Measurements from ENCODE around the gene RNASEH2C. TPM values are rescaled to one million over a fixed set of nuclear protein-coding genes. Genes with fewer than 3 reads are reported as not detected.

Gene RNASEH2C
- total and polyA plus RNA-seq, 12 donors, result 13.5 to 170 (median 110) TPM

DNA sequence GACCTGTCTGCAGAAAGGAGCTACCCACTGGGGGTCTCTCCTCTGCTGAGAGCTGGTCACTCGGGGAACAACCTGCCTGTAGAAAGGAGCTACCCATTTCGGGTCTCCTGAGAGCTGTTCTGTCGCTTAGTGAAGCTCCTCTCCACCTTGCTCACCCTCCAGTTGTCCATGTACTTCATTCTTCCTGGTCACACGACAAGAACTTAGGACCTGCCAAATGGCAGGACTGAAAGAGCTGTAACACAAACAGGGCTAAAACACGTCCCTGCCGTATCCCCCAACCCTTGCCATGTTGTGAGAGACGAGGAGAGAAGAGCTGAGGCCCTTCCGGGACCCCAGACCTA, 24.1 kb upstream of the RNASEH2C start:
- no peak overlapping the region for H3K4me3 ChIP-seq
- H3K4me1 ChIP-seq (replicated peaks in 1 of 2), result no peaks in the 10 kb centered on the region
- H3K27me3 ChIP-seq, result no peaks in the 10 kb centered on the region
- no peak for DNase-seq
- H3K36me3 ChIP-seq (replicated peaks in 1 of 2), result no peaks in the 10 kb centered on the region
- no peaks in the 10 kb centered on the region for H3K9me3 ChIP-seq (replicated peaks in 1 of 3)
- 76 to 83% (median 77%) methylated on average over 5 to 8 of the region's 8 CpGs for WGBS, 4 donors
- no peak overlapping the region for H3K27ac ChIP-seq
- no peak for TF ChIP-seq POLR2A (IDR thresholded peaks at IDR 0.05)
- intact Hi-C loops (cut with DNase I), result no loop called here

DNA sequence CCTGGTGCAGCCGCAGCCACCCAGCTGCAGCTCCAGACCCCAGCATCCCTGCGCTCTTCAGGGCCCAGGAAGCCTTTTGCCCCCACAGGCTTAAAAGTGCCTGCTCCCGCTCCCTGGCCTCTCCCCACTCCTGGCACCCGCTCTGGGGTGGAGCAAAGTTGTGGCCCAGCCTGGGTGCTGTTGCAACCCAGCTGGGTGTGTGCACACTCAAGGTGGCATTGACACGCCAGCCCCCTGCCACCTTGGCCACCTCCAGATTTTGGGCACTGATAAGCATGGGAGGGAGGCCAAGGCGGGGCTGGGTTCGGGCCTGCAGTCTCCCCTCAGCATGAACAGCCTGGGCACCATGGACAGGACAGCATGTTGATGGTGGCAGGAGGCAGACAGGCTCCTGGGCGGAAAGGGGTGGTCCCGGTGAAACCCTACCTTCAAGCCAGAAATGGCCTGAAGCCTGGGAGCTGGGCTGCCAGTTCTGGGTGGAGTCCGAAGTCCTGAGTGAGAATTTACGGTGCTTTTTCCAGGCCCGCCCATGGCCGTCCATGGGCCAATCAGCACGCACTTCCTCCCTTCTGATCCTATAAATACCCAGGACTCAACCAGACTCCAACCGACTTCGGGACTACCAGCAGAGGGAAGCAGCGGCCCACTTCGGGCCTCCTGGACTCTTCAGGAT, 23.6 kb upstream of the RNASEH2C start:
- intact Hi-C loops (cut with DNase I), result no loop called here
- peak in 5 of 7 donors; percentile 27 to 54 (median 37) for DNase-seq
- H3K4me3 ChIP-seq, result no peak overlapping the region
- no peak for TF ChIP-seq POLR2A (IDR thresholded peaks at IDR 0.05)
- TF ChIP-seq, protein P1, sequence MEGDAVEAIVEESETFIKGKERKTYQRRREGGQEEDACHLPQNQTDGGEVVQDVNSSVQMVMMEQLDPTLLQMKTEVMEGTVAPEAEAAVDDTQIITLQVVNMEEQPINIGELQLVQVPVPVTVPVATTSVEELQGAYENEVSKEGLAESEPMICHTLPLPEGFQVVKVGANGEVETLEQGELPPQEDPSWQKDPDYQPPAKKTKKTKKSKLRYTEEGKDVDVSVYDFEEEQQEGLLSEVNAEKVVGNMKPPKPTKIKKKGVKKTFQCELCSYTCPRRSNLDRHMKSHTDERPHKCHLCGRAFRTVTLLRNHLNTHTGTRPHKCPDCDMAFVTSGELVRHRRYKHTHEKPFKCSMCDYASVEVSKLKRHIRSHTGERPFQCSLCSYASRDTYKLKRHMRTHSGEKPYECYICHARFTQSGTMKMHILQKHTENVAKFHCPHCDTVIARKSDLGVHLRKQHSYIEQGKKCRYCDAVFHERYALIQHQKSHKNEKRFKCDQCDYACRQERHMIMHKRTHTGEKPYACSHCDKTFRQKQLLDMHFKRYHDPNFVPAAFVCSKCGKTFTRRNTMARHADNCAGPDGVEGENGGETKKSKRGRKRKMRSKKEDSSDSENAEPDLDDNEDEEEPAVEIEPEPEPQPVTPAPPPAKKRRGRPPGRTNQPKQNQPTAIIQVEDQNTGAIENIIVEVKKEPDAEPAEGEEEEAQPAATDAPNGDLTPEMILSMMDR (IDR thresholded peaks at IDR 0.05), result peak in 4 of 6 experiments; percentile 10 to 38 (median 34)
- H3K27ac ChIP-seq, result no peak overlapping the region
- no peaks in the 10 kb centered on the region for H3K9me3 ChIP-seq (replicated peaks in 1 of 3)
- no peaks in the 10 kb centered on the region for H3K27me3 ChIP-seq
- 61 to 76% (median 72%) methylated on average over 9 to 18 of the region's 18 CpGs for WGBS, 4 donors
- H3K36me3 ChIP-seq (replicated peaks in 1 of 2), result no peaks in the 10 kb centered on the region
- no peaks in the 10 kb centered on the region for H3K4me1 ChIP-seq (replicated peaks in 1 of 2)

DNA sequence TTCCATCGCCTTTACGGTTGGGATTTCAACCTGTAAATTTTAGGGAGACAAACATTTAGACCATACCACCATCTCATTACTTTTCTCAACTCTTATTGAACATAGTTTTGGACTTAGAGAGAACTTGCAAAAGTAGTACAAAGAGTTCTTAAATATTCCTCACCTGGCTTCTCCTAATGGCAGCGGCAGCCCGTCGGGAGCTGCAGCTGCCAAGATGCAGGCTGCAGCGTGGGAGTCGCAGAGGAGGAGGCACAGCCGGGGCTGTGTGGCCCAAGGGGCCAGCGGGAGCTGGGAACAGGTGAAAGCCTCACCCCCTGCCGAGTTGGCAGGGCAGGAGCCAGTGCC, 23.1 kb upstream of the RNASEH2C start:
- no peak overlapping the region for H3K4me3 ChIP-seq
- no peak overlapping the region for H3K27ac ChIP-seq
- no peaks in the 10 kb centered on the region for H3K36me3 ChIP-seq (replicated peaks in 1 of 2)
- no peaks in the 10 kb centered on the region for H3K4me1 ChIP-seq (replicated peaks in 1 of 2)
- intact Hi-C loops (cut with DNase I), result no loop called here
- H3K9me3 ChIP-seq (replicated peaks in 1 of 3), result no peaks in the 10 kb centered on the region
- DNase-seq, result no peak
- 71 to 83% (median 74%) methylated on average over 5 to 10 of the region's 10 CpGs for WGBS, 4 donors
- no peak for TF ChIP-seq POLR2A (IDR thresholded peaks at IDR 0.05)
- TF ChIP-seq, protein P1 (IDR thresholded peaks at IDR 0.05), result no peak
- no peaks in the 10 kb centered on the region for H3K27me3 ChIP-seq

DNA sequence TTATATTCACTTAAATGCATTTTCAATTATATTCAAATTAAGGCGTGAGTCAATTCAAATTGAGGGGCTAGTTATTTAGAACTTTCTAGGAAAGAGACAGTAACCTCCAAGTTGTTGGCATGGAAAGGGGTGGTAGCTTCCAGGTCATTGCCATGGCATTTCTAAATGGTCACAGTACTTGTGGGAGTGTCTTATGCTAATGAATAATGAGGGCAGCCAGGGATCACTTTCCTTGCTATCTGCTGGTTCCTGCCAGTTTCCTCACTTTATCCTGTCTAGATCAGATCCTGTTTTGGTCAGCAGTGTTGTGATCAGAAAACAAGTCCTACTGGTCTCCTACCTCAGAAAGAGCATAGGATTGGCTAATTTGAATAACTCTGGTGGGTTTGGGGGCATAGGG, 21.8 kb upstream of the RNASEH2C start:
- TF ChIP-seq, protein P1 (IDR thresholded peaks at IDR 0.05), result no peak
- no peak for TF ChIP-seq POLR2A (IDR thresholded peaks at IDR 0.05)
- no peaks in the 10 kb centered on the region for H3K9me3 ChIP-seq (replicated peaks in 1 of 3)
- no peaks in the 10 kb centered on the region for H3K4me1 ChIP-seq (replicated peaks in 1 of 2)
- DNase-seq, result no peak
- no peak overlapping the region for H3K27ac ChIP-seq
- H3K27me3 ChIP-seq, result no peaks in the 10 kb centered on the region
- H3K4me3 ChIP-seq, result no peak overlapping the region
- H3K36me3 ChIP-seq (replicated peaks in 1 of 2), result no peaks in the 10 kb centered on the region
- intact Hi-C loops (cut with DNase I), result no loop called here
- 73 to 84% (median 77%) methylated on average over 1 of the region's 1 CpG for WGBS, 4 donors

GRCh38 chr11:65741185-65741584, 20.6 kb upstream of the RNASEH2C start:
- 63 to 83% (median 78%) methylated on average over 8 of the region's 8 CpGs for WGBS, 4 donors
- no peaks in the 10 kb centered on the region for H3K27me3 ChIP-seq
- no peaks in the 10 kb centered on the region for H3K36me3 ChIP-seq (replicated peaks in 1 of 2)
- H3K27ac ChIP-seq, result no peak overlapping the region
- H3K9me3 ChIP-seq (replicated peaks in 1 of 3), result no peaks in the 10 kb centered on the region
- no peak overlapping the region for H3K4me3 ChIP-seq
- TF ChIP-seq POLR2A (IDR thresholded peaks at IDR 0.05), result no peak
- TF ChIP-seq, protein P1 (IDR thresholded peaks at IDR 0.05), result no peak
- intact Hi-C loops (cut with DNase I), result no loop called here
- no peak for DNase-seq
- H3K4me1 ChIP-seq (replicated peaks in 1 of 2), result no peaks in the 10 kb centered on the region

Data from adrenal gland (tissue), 12 donors.